Measurements from ENCODE around the gene CELF2. TPM values are rescaled to one million over a fixed set of nuclear protein-coding genes. Genes with fewer than 3 reads are reported as not detected.

Gene CELF2
- total RNA-seq, 2 donors from 2014 or later: 116 to 124 TPM

DNA sequence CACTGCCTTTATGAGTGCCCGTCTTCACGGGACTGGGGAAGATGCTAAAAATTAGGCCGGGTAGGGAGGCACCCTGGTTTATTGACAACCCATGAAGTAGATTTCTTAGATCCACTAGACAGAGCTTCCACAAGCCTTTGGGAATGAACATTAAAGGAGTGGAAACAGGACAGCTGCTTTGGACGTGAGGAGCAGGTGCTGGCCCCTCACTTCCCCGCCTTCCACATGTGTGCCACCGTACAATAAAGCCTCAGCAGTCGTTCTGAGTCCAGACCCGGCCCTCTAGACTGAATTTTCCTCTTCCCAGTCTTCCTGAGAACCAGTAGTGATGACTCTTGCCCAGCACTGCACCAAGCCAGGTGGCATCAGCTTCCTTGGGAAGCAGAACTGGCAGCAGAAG, 282.4 kb downstream of the CELF2 start:
- Mint-ChIP-seq H3K4me1 (ENCODE audit: low read depth) (peaks cover 23% of the 10 kb centered on the region), H3K27me3 (ENCODE audit: low read depth) (no peaks in the 10 kb centered on the region), H3K36me3 (ENCODE audit: insufficient read depth in 2 of 2) (peaks cover 32 to 59% of the 10 kb centered on the region in 2 donors), H3K27ac (no peak overlapping the region), H3K4me3 (no peak overlapping the region), H3K9me3 (peaks cover 0 to 3% of the 10 kb centered on the region in 2 donors)
- no peak for DNase-seq
- no peak for ATAC-seq (replicated peaks in 1 of 2)

DNA sequence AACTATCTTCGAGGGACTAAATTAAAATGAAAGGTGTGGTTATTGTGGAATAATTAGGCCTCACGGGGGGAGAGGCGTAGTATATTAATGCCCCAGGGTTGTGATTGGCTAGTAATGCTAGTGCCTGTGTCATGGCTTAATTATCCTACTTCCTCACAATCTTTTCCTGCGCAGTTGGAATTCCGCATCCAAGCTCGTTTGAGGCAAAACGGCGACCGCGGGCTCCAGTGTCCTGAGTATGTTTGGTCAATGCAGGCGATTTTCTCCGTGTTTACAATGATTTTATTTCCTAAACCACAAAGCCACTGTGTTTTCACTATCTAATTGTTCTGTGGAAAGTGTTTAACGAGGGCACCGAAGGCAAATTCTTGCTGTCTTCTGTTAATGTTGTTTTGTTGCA, 282.9 kb downstream of the CELF2 start:
- H3K9me3 Mint-ChIP-seq: peaks cover 0 to 3% of the 10 kb centered on the region in 2 donors
- DNase-seq (no peak), ATAC-seq (replicated peaks in 1 of 2) (no peak)
- no peaks in the 10 kb centered on the region for H3K27me3 Mint-ChIP-seq (ENCODE audit: low read depth)
- no peak overlapping the region for H3K4me3 Mint-ChIP-seq
- H3K36me3 Mint-ChIP-seq (ENCODE audit: insufficient read depth in 2 of 2): peaks cover 33 to 57% of the 10 kb centered on the region in 2 donors
- peak overlapping the region; percentile 40 for H3K27ac Mint-ChIP-seq
- H3K4me1 Mint-ChIP-seq (ENCODE audit: low read depth): peaks cover 17% of the 10 kb centered on the region

DNA sequence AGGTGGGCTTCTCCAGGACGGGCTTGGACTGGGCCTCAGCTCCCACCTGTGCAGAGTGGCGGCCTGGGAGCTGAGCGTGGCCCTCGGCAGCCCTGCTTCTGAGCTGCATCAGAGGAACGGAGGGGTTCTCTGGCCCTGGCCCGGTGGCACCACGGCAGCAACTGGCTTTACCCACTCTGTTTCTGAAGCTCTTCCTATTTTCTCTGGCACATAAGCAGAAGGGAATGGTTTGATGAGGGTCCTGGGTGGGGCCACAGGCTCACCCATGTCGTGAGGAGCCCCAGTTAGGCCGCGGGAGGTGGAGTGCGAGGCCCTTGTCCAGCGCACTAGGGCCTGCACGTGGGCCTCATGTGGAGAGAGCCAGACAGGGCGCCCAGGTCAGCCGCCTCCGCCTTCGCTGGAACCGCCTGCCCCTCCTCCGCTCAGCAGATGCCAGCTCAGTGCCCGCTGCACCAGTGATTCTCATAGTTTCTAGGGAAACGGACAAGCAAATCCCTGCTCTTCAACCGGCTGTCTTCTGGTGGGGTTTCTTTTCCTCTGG, 284.0 kb downstream of the CELF2 start:
- H3K27ac Mint-ChIP-seq: no peak overlapping the region
- DNase-seq (no peak), ATAC-seq (replicated peaks in 1 of 2) (no peak)
- H3K4me3 Mint-ChIP-seq: no peak overlapping the region
- no peaks in the 10 kb centered on the region for H3K27me3 Mint-ChIP-seq (ENCODE audit: low read depth)
- H3K36me3 Mint-ChIP-seq (ENCODE audit: insufficient read depth in 2 of 2): peaks cover 31 to 60% of the 10 kb centered on the region in 2 donors
- peaks cover 0 to 3% of the 10 kb centered on the region in 2 donors for H3K9me3 Mint-ChIP-seq
- peaks cover 7% of the 10 kb centered on the region for H3K4me1 Mint-ChIP-seq (ENCODE audit: low read depth)

DNA sequence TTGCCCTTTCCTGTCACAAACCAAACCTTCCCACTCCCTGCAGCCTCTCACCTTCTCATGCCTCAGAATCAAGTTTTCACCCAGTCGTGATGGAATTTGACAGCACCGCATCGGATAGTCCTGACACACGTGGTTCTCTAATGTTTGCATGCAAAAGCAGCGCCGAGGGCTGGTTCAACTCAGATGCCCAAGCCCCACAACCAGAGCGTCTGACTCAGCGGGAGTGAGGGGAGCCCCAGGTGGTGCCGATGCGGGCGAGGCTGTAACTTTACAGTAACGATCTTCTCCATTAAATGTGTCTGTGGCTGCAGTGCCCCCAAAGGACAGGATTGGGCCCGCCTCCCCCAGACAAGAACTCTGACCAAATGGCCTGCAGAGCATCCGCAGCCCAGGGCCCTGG, 284.5 kb downstream of the CELF2 start:
- no peak for DNase-seq
- Mint-ChIP-seq H3K4me3 (no peak overlapping the region), H3K27ac (no peak overlapping the region), H3K27me3 (ENCODE audit: low read depth) (no peaks in the 10 kb centered on the region), H3K9me3 (peaks cover 3 to 4% of the 10 kb centered on the region in 2 donors), H3K4me1 (ENCODE audit: low read depth) (peaks cover 1% of the 10 kb centered on the region), H3K36me3 (ENCODE audit: insufficient read depth in 2 of 2) (peaks cover 32 to 59% of the 10 kb centered on the region in 2 donors)
- ATAC-seq (replicated peaks in 1 of 2): no peak

DNA sequence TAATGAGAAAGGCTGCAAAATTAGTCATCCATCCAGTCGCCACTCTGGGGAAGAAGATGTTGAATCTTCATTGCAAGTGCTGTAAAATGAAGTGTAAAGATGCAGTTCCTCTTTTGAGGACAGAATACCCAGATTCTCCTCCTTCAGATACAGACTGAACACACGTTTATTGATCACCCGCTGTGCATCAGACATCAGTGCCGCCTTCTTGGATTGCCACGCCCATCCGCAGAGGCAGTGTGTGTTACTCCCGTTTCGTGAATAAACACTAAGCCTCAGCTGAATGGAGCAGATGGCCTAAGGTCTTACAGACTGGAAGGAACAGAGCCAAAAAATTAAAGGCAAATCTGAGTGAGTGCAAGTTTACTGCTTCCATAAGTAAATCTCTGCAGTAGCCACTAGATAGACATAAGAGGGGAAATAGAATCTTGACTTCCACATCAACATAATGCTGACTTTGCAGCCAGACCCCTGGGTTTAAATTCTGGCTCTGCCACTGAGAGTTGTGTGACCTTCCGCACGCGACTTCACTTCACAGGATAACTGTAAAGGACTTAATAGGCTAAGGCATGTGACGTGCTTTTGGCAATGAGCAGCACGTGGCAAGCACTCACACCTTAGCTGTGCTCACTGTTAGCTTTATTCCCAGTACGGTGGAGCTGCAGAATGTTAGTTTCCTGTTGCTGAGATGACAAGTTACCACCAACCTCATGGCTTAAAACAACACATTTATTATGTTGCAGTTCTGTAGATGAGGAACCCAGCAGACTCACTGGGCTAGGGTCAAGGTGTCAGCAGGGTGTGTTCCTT, 285.9 kb downstream of the CELF2 start:
- DNase-seq: no peak
- H3K27me3 Mint-ChIP-seq (ENCODE audit: low read depth): no peaks in the 10 kb centered on the region
- H3K27ac Mint-ChIP-seq: no peak overlapping the region
- no peak overlapping the region for H3K4me3 Mint-ChIP-seq
- H3K36me3 Mint-ChIP-seq (ENCODE audit: insufficient read depth in 2 of 2): peaks cover 38 to 61% of the 10 kb centered on the region in 2 donors
- ATAC-seq (replicated peaks in 1 of 2): no peak
- H3K9me3 Mint-ChIP-seq: peaks cover 3 to 8% of the 10 kb centered on the region in 2 donors
- H3K4me1 Mint-ChIP-seq (ENCODE audit: low read depth): no peaks in the 10 kb centered on the region

DNA sequence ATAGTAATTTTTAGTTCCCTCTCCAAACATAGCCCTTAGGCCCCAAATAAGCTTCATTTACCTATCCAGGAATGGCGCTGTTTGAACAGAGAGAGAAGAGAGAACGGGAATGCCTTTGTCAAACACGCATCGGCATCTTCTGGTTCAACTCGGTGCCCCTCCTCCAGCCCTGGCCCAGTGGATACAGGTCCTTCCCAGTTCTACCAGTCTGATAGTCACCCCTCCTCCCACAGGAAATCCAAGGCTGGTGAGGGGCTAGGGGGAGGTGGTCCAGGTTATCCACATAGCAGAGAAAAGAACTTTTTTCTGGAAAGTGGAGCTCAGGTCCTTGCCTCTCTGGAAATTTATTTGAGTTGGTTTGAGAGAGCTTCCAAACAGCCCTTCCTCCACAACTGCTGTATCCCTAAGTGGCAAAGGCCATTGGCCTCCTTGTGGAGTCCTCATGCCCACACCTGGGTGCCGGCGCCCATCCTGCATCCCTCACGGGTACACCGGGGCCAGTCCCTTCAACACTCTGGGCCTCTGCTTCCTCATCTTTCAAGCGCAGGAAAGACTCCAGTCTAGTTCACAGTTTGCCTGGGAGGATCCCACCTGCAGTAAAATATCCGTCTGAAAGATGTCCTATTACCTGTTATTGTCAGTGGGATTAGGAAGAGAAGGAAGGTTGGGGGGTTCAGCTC, 287.4 kb downstream of the CELF2 start:
- Mint-ChIP-seq H3K9me3 (peaks cover 3 to 8% of the 10 kb centered on the region in 2 donors), H3K4me3 (no peak overlapping the region), H3K27ac (no peak overlapping the region), H3K27me3 (ENCODE audit: low read depth) (no peaks in the 10 kb centered on the region), H3K4me1 (ENCODE audit: low read depth) (peaks cover 6% of the 10 kb centered on the region), H3K36me3 (ENCODE audit: insufficient read depth in 2 of 2) (peaks cover 48 to 75% of the 10 kb centered on the region in 2 donors)
- no peak for DNase-seq
- ATAC-seq (replicated peaks in 1 of 2): no peak

DNA sequence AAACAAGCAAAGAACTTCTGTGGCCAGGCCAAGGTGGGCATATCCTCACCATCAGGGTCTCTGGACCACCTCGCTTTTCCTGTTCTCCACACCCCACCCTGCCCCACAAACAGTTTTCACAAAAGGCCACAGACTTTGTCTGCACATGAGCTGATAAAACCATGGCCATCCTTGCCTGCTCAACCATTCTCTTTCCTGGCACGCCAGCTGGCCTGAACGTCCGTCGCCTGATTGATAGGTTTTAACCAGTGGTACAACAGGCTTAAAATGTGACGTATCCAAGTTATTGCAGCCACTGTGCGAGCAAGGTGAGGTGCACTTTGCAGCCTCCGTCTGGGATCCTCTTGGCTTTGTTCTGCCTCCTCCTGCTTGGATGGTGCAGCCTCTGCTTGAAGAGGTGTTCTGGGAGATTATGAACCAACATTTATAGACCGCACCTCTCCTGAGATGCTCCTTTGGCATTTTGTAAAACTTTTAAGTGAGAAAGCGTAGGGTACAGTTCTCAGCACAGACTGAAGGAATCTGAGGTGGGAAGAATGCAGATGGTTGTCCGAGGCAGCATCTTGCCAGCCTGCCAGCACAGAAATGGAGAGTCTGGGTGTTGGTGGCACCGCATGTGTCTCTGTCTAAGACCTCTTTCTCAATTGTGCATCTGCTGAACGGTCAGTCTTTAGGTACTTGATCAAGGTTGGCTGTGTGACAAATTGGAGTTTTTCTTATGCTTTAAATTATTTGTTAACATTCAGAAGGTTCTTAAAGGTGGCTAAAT, 288.3 kb downstream of the CELF2 start:
- H3K36me3 Mint-ChIP-seq (ENCODE audit: insufficient read depth in 2 of 2): peaks cover 51 to 81% of the 10 kb centered on the region in 2 donors
- H3K27me3 Mint-ChIP-seq (ENCODE audit: low read depth): no peaks in the 10 kb centered on the region
- H3K4me1 Mint-ChIP-seq (ENCODE audit: low read depth): peaks cover 11% of the 10 kb centered on the region
- H3K27ac Mint-ChIP-seq: no peak overlapping the region
- H3K4me3 Mint-ChIP-seq: no peak overlapping the region
- ATAC-seq (replicated peaks in 1 of 2) (no peak), DNase-seq (no peak)
- H3K9me3 Mint-ChIP-seq: peaks cover 3 to 8% of the 10 kb centered on the region in 2 donors

DNA sequence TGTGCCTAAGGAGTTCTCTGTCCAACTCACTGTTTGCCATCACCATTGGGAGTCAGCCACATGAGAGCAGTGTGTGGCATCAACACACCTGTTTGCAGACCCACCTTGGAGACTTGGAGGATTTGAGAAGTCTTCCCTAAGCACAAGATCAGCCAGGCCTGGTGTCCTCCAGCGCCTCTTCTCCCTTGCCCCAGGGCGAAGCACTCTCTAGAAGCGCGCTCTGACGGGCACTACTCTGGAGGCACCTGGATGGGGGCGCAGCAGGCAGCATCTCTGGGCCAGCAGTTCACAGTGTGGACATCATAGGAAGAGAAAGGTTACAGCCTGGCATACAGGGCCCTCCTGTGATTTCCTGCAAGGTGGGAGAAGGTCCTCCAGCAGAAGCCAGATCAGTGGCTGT, 289.3 kb downstream of the CELF2 start:
- Mint-ChIP-seq H3K4me1 (ENCODE audit: low read depth) (peaks cover 18% of the 10 kb centered on the region), H3K9me3 (peaks cover 3 to 12% of the 10 kb centered on the region in 2 donors), H3K27ac (peak overlapping the region; percentile 31), H3K27me3 (ENCODE audit: low read depth) (no peaks in the 10 kb centered on the region), H3K4me3 (no peak overlapping the region), H3K36me3 (ENCODE audit: insufficient read depth in 2 of 2) (peaks cover 56 to 87% of the 10 kb centered on the region in 2 donors)
- ATAC-seq (replicated peaks in 1 of 2) (no peak), DNase-seq (no peak)

DNA sequence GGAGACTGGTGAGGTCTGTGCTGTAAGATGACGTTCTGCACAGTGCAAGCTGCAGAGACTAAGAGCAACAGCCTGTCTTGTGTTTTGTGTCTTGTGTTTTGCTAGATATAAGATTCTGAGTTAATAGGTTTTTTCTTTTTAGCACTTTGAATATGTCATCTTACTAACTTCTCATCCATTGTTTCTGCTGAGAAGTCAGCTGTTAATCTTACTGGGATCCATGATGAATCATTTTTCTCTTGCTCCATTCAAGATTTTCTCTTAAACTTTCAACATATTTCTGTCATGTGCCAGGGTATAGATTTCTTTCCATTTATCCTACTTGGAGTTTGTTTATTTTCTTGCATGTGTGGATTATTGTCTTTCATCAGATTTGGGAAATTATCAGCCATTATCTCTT, 290.3 kb downstream of the CELF2 start:
- peak overlapping the region; percentile 78 for H3K27ac Mint-ChIP-seq
- H3K9me3 Mint-ChIP-seq: peaks cover 3 to 12% of the 10 kb centered on the region in 2 donors
- no peak overlapping the region for H3K4me3 Mint-ChIP-seq
- no peak for ATAC-seq (replicated peaks in 1 of 2)
- DNase-seq: no peak
- no peaks in the 10 kb centered on the region for H3K27me3 Mint-ChIP-seq (ENCODE audit: low read depth)
- peaks cover 51 to 84% of the 10 kb centered on the region in 2 donors for H3K36me3 Mint-ChIP-seq (ENCODE audit: insufficient read depth in 2 of 2)
- peaks cover 20% of the 10 kb centered on the region for H3K4me1 Mint-ChIP-seq (ENCODE audit: low read depth)

DNA sequence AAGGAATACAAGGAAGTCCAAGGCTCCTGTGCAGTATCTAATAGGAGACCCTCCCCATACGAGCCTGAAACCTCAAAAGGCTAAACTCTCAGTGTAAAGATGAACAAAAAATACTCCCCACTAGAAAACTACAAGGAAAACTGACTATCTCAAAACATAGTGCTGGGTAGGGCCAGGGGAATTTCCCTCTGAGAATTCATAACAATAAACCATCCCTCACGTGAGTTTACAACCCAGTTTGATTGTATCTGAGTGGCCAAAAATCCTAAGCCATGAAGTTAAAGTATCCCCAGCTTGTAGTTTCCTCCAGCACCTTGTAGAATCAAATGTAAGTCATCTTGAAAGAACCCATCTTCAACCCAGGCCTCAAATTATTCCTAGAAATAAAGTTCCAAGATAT, 293.4 kb downstream of the CELF2 start:
- Mint-ChIP-seq H3K36me3 (ENCODE audit: insufficient read depth in 2 of 2) (peaks cover 42 to 78% of the 10 kb centered on the region in 2 donors), H3K4me3 (peak overlapping the region in 1 of 2 donors; percentile 25), H3K4me1 (ENCODE audit: low read depth) (peaks cover 30% of the 10 kb centered on the region), H3K27me3 (ENCODE audit: low read depth) (no peaks in the 10 kb centered on the region), H3K27ac (peak overlapping the region; percentile 52), H3K9me3 (peaks cover 0 to 12% of the 10 kb centered on the region in 2 donors)
- ATAC-seq (replicated peaks in 1 of 2) (no peak), DNase-seq (no peak)

DNA sequence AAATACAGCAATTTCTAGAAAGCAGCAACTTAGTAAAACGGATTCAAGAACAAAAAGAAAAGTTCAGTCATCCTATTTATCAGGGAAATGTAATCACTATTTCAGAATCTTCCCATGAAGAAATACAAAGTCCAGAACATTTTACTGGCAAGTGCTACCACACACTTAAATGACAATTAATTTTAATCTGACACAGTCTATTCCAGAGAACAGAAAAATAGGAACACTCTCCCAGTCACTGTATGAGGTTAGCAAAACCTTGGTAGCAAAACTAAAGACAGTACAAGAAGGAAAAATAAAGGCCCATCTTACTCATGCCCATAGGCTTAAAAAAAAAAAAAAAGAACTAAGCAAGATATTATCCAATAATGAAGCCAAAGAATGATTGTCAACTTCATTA, 295.8 kb downstream of the CELF2 start:
- Mint-ChIP-seq H3K27ac (peak overlapping the region; percentile 78), H3K27me3 (ENCODE audit: low read depth) (no peaks in the 10 kb centered on the region), H3K4me3 (no peak overlapping the region), H3K36me3 (ENCODE audit: insufficient read depth in 2 of 2) (peaks cover 32 to 67% of the 10 kb centered on the region in 2 donors), H3K9me3 (peaks cover 0 to 4% of the 10 kb centered on the region in 2 donors), H3K4me1 (ENCODE audit: low read depth) (peaks cover 46% of the 10 kb centered on the region)
- DNase-seq: no peak
- no peak for ATAC-seq (replicated peaks in 1 of 2)

DNA sequence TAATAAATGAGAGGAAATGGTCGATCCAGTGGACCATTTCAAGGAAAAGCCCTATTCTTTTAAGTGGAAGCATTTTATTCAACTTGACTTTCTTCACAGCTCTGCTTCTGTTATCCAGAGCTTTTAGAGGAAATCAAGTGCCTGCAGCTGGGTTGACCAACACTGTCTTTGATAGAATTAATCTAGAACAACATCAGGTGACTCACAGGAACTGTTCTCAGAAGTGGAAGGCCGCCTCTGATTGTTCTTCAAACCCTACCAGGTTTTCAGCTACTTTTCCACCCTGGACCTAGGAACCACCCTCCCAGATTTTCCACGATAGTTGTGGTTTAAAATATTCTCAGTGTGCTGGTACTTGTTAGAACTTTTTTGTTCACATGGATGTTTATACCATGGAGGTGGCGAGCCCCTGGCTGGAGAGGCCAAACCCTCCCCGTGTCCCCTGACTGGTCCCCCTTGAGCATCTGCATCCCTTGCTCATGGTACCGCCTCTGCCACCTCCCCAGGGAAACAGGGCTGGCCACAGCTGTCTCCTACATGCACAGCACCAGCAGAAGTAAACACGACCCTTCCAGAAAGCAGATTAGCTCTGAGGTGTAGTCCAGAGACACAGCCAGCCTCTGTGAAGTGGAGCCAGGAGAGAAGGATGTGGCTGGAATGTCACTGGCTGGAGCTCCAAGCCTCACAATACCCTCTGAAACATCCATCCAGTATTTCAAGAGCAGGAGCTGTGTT, 300.4 kb downstream of the CELF2 start:
- Mint-ChIP-seq H3K36me3 (ENCODE audit: insufficient read depth in 2 of 2) (peaks cover 22 to 47% of the 10 kb centered on the region in 2 donors), H3K27me3 (ENCODE audit: low read depth) (no peaks in the 10 kb centered on the region), H3K4me3 (peak overlapping the region in 1 of 2 donors; percentile 1), H3K27ac (peak overlapping the region; percentile 99), H3K9me3 (no peaks in the 10 kb centered on the region), H3K4me1 (ENCODE audit: low read depth) (peaks cover 62% of the 10 kb centered on the region)
- ATAC-seq (replicated peaks in 1 of 2) (peak; percentile 23), DNase-seq (no peak)
